Left lung (tissue), 10 donors: ENCODE results near the gene NPHP4. TPM values are rescaled to one million over a fixed set of nuclear protein-coding genes. Genes with fewer than 3 reads are reported as not detected.

ENCODE experiments used
- ATAC-seq: fragments of 200-7000 bp; cut with Tn5 transposase; one replicate; pipeline ENCODE4 v1.9.1; 2020; ENCODE audit warnings: moderate library complexity
- DNase-seq, 4 donors: peaks; one replicate each; pipeline ENCODE4 v3.0.0-alpha.2; 2013 to 2020
- H3K27ac ChIP-seq, 2 donors: fragments of 200-600 bp; sonication (generic) in 1 of 2; one replicate each; pipeline versions ENCODE4 v1.5.0 to v1.8.0; 2020 to 2021
- H3K27me3 ChIP-seq, 2 donors: fragments of 200-600 bp; sonication (generic) in 1 of 2; one replicate each; pipeline versions ENCODE4 v1.5.0 to v1.8.0; 2020 to 2021
- H3K36me3 ChIP-seq, 2 donors: fragments of 200-600 bp; sonication (generic) in 1 of 2; one replicate each; pipeline versions ENCODE4 v1.5.0 to v1.8.0; 2020 to 2021
- H3K4me1 ChIP-seq, 2 donors: fragments of 200-600 bp; one replicate each; pipeline ENCODE4 v1.8.0; 2021
- H3K4me3 ChIP-seq, 2 donors: fragments of 200-600 bp; sonication (generic) in 1 of 2; one replicate each; pipeline versions ENCODE4 v1.5.0 to v1.8.0; 2020 to 2021; ENCODE audit warnings: mild to moderate bottlenecking in 1 of 2
- H3K9me3 ChIP-seq, 2 donors: fragments of 200-600 bp; sonication (generic) in 1 of 2; one replicate each; pipeline versions ENCODE4 v1.5.0 to v1.8.0; 2020 to 2021
- CTCF ChIP-seq, 2 donors: fragments of 200-600 bp; sonication (generic) in 1 of 2; IDR thresholded peaks; one replicate each; pipeline versions ENCODE4 v1.5.0 to v1.8.0; 2021; ENCODE audit warnings: antibody characterized with exemption in 2 of 2
- intact Hi-C, 2 donors: fragments of 100-400 bp; cut with DNase I; formaldehyde crosslinking; loops; one replicate each; pipeline versions ENCODE4 v1.11.2 to v1.14.2; 2022
- polyA plus RNA-seq, 6 donors: library from polyadenylated mRNA; unstranded; fragments of 120-200 nt; gene quantifications; one replicate each; pipeline ENCODE4 v1.2.1, GENCODE V29; 2013; ENCODE audit not compliant: insufficient read length in 6 of 6
- total RNA-seq, 2 donors: library from RNA; stranded (reverse); fragmentation: NEBNext Ultra II Directional; extraction: Animal tissue kit (Norgen Biotek cat#: 25700); gene quantifications; one replicate each; pipeline ENCODE4 v1.2.1, GENCODE V29; 2021
- donor health status: DM: no; HTN: yes; CAD: no.
- donor health status: DM: no; HTN: no; CAD: no.

Gene NPHP4
- total and polyA plus RNA-seq, 8 donors, result 9.4 to 16.4 (median 10.2) TPM

- intact Hi-C loops, result no loop called here
- ATAC-seq (no peak), DNase-seq (no peak)
- TF ChIP-seq CTCF (IDR thresholded peaks at IDR 0.05), result no peak
- no peaks in the 10 kb centered on the region for H3K9me3 ChIP-seq
- no peaks in the 10 kb centered on the region for H3K4me1 ChIP-seq
- peaks cover 0 to 35% of the 10 kb centered on the region in 2 donors for H3K36me3 ChIP-seq
- H3K27me3 ChIP-seq, result no peaks in the 10 kb centered on the region
- no peak overlapping the region for H3K27ac ChIP-seq
- no peak overlapping the region for H3K4me3 ChIP-seq
These were observed 56.1 kb downstream of the NPHP4 start for GRCh38 chr1:5936126-5936525.

- ATAC-seq, result no peak
- no peak overlapping the region for H3K27ac ChIP-seq
- H3K4me3 ChIP-seq, result no peak overlapping the region
- peaks cover 0 to 38% of the 10 kb centered on the region in 2 donors for H3K36me3 ChIP-seq
- H3K4me1 ChIP-seq, result no peaks in the 10 kb centered on the region
- H3K9me3 ChIP-seq, result no peaks in the 10 kb centered on the region
- no peak for DNase-seq
- intact Hi-C loops, result no loop called here
- no peaks in the 10 kb centered on the region for H3K27me3 ChIP-seq
- TF ChIP-seq CTCF (IDR thresholded peaks at IDR 0.05), result no peak
These were observed 57.2 kb downstream of the NPHP4 start for GRCh38 chr1:5935026-5935425.

GRCh38 chr1:5934058-5934884, 58.0 kb downstream of the NPHP4 start:
- TF ChIP-seq CTCF (IDR thresholded peaks at IDR 0.05), result no peak
- no peak for ATAC-seq
- peaks cover 0 to 38% of the 10 kb centered on the region in 2 donors for H3K36me3 ChIP-seq
- H3K9me3 ChIP-seq, result no peaks in the 10 kb centered on the region
- H3K4me3 ChIP-seq, result no peak overlapping the region
- no peaks in the 10 kb centered on the region for H3K27me3 ChIP-seq
- H3K4me1 ChIP-seq, result no peaks in the 10 kb centered on the region
- H3K27ac ChIP-seq, result no peak overlapping the region
- intact Hi-C loops, result no loop called here
- DNase-seq, result no peak

- TF ChIP-seq CTCF (IDR thresholded peaks at IDR 0.05), result no peak
- peaks cover 0 to 38% of the 10 kb centered on the region in 2 donors for H3K36me3 ChIP-seq
- ATAC-seq, result no peak
- no peaks in the 10 kb centered on the region for H3K4me1 ChIP-seq
- DNase-seq, result no peak
- H3K9me3 ChIP-seq, result no peaks in the 10 kb centered on the region
- H3K4me3 ChIP-seq, result no peak overlapping the region
- no peaks in the 10 kb centered on the region for H3K27me3 ChIP-seq
- intact Hi-C loops, result no loop called here
- H3K27ac ChIP-seq, result no peak overlapping the region
These were observed 58.6 kb downstream of the NPHP4 start for GRCh38 chr1:5933676-5934057.

GRCh38 chr1:5933050-5933449, 59.2 kb downstream of the NPHP4 start:
- DNase-seq (no peak), ATAC-seq (no peak)
- Histone ChIP-seq H3K4me3 (no peak overlapping the region), H3K27me3 (no peaks in the 10 kb centered on the region), H3K4me1 (no peaks in the 10 kb centered on the region), H3K9me3 (no peaks in the 10 kb centered on the region), H3K36me3 (peaks cover 0 to 33% of the 10 kb centered on the region in 2 donors), H3K27ac (no peak overlapping the region)
- intact Hi-C loops, result no loop called here
- no peak for TF ChIP-seq CTCF (IDR thresholded peaks at IDR 0.05)
